ENCODE data around the gene NFATC1.

The NFATC1 gene

GRCh38 chr18:79558933-79559416 is 163.2 kb downstream of the NFATC1 start:
- no peak for DNase-seq

- DNase-seq: no peak
Observed at GRCh38 chr18:79559436-79559835, 163.7 kb downstream of the NFATC1 start.

DNA sequence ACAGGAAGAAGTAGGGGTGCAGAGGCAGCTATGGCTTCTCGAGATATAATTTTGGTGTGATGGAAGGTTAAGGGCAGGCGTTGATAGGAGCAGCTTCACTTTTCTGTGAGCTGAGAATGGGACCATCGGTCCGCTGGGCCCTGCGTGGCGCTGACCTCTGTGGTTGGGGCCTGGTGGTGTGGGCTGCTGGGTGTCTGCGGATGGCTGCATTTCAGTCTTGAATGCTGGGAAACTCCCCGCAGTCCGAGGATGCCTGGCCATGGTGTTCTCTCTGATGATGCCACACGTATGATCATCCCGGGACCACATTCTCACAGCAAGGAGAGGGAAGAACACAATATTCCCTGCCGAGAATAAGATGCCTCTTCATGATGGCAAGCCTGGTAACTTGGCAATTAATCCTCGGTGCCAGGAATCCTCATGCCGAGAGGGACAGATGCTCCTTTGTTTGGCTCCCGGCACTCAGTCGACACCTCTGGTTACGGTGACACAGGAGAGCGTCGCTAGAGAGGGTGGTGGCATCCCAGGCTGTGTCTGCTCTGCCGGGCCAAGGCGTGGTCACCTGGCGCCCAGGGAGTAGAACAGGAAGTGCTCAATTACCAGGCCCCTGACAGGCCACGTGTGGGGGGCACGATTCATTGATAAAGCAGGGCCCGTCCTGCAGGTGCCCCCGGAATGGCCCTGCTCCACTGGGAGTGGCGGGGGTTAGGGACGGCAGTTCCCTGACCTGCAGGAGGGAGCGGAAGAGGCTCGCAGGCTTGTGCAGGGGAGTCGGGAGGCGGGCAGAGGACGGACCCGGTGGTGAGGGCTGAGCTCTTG is 164.5 kb downstream of the NFATC1 start:
- DNase-seq: no peak

- DNase-seq: no peak
Observed at GRCh38 chr18:79560861-79561210, 165.1 kb downstream of the NFATC1 start.

- DNase-seq: no peak
Observed at GRCh38 chr18:79563949-79564348, 168.2 kb downstream of the NFATC1 start.

- no peak for DNase-seq
Observed at GRCh38 chr18:79564441-79564840, 168.7 kb downstream of the NFATC1 start.

DNA sequence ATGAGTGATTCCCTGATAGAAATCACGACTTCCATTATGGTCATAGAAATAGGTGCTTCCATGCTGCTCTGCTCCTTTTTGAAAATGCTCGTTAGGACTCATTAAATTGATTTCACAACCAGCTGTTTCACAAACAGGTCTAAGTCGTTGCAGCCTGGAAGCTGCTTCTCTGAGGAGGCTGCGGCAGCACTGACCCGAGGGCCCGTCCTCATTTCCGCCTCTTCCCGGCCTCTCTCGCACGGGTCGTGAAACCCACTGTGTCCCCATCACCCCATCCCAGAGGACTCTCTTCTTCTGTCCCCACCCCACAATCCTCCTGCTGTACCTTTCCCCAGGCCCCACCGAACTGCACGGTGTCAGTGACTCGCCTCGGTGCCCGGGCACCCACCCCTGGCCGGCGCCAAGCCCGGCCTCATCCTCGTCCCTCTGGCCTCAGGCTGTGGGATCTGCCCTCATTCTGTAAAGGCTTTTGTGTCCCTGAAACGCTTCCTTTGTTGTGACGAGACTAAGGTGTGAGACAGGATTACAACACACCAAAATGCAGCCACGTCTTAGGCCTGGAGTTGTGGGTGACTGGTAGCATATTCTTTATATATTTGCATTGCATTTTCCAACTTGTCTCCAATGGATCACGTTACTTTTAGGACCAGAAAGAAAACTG is 171.2 kb downstream of the NFATC1 start:
- no peak for DNase-seq

DNA sequence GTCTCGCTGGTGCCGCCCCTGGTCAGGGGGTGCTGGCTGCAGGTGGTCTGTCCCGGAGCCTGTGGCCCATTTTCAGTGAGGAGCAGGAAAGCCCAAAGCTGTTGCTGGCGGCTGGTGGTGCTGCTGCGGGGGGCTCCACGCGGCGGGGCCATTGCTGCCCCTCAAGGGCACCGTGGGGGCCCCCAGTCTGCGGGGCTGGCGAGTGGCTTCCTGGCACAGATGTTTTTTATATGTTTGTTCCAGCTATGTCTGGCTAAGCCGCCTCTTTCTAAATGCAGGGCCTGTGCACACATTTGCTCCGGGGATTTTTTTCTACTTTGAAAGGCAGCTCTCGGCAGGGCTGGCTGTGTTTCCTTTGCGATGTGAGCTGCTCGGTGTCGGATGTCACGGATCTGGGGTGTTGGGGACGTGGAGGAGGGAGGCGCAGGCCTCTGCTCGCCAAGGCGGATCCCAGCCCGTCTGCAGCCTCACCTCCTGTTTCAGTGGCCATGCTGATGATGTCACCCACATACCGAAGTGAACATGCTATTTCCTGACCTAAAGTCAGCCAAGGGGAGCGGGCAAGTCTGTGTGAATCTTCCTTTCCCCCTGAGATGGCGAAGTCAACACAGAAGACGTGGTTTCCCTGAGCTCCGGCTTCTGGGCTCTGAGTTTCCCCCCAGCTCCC is 171.9 kb downstream of the NFATC1 start:
- DNase-seq: no peak

GRCh38 chr18:79568543-79569205 is 172.9 kb downstream of the NFATC1 start:
- DNase-seq: no peak

DNA sequence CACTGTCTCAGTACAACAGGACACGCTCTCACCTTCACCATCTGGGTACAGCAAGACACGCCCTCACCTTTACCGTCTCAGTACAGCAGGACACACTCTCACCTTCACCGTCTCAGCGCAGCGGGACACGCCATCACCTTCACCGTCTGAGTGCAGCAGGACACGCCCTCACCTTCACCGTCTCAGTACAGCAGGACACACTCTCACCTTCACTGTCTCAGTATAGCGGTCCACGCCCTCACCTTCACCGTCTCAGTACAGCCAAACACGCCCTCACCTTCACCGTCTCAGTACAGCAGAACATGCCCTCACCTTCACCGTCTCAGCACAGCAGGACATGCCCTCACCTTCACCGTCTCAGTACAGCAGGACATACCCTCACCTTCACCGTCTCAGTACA is 174.0 kb downstream of the NFATC1 start:
- no peak for DNase-seq

DNA sequence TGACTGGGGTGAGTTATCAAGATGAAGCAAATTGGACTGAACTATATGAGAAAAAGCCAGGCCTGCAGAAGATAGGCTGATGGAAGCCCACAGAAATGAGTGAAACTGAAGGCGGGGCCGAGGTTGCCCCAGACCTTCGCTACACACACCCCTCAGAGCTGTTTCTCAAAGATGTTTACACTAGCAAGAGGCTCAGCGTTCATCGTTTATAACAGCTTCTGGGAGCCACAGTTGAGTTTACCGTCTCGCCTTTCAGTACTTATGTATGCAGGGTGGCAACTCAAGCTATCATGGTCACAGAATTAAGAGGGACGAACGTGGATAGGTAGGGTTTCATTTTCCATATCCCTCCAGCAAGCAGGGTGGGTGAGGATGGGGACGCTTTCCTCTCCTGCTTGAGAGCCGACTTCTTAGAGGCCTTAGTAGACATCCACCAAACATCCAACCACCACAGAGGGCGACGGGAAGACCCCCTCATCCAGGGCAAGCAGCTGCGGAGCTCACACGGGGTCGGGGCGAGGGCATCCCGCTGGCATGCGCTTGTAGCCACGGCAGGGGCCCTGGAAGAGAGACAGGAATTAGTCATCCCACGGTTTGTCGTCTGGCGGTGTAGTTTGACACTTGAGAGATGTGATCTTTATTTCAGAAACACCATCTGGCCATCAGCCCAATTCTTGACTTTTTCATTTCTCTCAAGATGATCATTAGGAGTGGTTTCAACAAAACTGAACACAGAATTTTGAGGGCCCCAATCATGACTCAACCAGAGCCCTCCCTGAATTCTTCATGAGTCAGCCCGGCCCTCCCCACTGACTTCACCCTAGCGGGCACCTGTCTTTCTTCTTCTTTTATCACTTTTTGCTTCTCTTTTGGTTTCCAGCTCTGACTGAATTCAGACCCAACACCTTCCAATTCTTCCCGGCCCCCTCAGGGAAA is 174.8 kb downstream of the NFATC1 start:
- no peak for DNase-seq

DNA sequence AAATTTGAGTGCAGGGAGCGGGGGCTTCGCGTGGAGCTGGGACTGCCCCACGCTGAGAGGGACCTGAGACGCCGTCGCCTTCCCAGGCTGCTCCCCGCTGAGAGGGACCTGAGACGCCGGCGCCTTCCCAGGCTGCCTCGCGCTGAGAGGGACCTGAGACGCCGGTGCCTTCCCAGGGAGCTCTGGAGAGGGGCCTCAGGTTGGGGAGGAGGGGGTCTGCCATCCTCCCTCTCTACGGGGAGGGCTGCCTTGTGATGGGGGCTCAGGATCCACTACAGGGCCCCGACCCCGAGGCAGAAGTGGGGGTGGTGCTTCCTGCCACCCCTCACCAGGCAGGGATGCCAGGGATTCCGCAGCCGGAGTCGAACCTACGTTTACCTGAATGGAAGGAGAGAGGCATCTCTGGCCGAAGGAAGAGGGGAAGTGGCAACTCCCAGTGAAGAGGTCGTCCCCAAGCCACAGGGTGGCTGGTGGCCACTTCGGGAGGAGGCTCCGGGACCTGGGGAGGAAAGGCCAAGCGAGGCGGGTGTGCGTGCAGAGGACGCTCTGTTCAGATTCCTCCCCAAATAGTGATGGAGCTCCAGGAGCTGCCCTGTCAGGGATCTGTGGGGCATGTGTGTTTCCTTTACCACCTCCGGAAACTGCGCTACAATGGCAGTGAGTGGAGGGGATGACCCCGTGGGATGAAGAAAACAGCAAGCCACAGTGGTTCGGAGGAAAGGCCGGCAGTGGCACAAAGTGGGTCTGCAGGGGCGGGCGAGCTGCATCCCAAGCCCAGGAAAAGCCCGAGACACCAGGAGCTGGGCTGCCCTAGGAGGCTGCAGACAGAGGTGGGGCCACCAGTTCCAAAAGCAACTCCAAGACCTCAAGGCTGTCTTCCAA is 175.7 kb downstream of the NFATC1 start:
- no peak for DNase-seq

DNA sequence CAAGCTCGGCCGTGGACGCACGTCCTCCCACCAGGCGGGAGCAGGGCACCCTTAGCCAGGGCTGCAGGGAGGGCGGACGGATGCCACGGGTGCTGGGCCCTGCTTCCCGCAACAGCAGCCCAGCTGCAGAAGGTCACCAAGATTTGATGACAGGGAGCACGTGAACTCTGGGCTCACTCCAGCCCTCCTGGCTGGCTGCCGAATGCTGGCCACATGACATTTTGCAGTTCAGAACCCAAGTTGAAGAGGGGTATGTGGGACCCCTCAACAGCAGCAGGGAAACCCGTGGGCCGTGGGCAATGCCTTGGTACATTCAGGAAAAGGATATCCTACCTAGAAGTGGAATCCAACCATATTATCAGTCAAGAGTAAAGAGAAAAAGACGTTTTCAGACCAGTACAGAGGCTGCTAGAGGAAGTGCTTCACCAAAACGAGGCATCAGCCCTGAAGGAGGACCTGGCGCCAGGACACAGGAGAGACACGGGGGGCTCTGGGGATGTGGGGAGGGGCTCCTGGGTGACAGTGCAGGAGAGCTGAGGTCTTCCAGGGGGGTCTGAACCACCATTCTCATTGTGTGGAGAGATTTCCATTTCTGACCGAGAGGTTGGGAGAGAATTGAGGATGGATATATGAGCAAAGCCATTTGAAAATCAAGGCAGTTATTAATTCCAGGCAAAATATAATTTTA is 176.5 kb downstream of the NFATC1 start:
- no peak for DNase-seq

DNA sequence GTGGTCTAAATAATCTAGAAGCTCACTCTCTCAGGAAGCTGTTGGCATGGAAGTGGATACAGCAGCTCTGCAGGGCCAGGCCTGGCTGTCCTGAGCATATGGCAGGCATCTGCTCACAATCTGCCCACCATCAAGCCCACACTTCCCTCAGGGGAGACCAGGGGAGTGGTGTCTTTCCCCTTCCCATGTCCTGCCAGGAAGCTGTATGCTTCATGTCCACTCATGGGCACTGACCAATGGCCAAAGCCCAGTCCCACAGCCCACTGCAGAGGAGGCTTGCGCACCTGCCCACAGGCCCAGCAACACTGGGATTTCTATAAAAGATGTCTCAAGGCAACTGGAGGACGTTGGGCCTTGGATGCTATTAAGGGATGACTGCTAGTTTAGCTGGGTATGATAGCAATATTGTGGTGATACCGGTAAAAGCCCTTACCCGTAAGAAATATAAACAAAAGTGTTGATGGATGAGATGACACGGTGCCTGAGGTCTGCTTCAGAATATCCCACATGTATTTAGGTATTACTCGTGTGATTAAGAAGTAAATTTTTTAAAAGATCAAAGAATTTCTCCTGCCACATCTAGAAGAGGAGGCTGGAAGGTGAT is 177.2 kb downstream of the NFATC1 start:
- no peak for DNase-seq

GRCh38 chr18:79573921-79574491 is 178.3 kb downstream of the NFATC1 start:
- DNase-seq: no peak

DNA sequence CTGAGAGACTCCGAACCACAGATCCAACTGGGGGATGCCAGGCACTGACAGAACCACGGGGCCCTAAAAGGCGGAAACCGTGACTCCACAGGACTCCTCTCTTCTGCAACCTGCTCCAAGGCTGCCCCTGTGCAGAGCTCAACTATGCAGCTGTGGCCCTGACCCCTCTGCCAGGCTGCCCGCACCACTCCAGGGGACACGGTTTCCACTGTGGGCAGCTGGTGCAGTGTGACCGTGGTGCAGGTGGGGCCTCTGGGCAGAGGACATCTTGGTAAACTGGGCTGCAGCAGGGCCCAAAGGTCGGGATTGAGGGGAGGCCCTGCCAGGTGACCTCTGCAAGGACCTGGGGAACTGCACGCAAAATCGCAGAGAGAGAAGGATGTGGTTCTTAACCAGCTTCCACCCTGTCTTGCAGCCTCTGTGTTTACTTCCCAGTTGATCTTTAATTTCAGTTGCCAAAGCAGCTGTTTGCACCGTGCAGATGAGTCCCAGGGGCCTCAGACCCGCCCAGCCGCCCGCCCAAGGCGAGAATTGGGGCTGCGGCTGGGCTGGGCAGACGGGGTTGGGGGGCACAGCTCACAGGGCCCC is 179.3 kb downstream of the NFATC1 start:
- DNase-seq: peak in 1 of 6 experiments; percentile 8

DNA sequence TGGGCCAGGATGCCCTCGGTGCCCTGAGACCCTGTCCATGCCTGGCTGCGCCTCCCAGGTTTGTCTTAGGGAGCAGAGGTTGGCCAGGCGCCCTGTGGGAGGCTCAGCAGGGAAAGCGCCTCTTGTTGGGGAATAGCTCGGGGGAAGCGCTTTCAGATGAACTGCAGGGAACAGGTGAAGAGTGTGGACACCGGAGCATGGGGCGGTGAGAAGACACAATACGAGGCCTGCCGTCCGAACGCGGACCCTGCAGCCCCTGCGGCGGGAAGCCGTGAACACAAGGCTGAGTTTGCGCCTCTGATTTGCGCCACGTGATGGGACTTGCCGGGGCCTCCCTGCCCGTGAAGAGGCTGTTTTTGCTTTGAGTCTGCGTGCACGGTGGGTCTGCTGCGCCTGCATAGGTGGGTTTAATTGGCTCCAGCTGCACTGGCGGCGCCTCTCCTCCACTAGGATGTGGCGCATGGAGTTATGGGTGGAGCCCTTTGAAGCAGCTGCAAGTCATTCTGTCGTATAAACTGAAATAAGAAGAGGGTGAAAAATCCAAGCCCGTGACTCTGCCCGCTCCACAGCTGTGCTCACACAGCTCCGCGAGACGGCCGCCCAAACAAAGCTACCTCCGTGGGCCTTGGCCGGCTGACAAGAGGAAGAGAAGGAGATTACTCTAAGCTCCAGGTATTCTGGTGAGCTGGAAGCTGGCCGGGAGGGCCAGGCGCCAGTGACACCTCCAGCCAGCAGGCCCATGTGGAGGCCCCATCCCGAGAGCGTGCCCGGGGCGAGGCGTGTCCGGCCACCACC is 180.4 kb downstream of the NFATC1 start:
- DNase-seq: no peak

DNA sequence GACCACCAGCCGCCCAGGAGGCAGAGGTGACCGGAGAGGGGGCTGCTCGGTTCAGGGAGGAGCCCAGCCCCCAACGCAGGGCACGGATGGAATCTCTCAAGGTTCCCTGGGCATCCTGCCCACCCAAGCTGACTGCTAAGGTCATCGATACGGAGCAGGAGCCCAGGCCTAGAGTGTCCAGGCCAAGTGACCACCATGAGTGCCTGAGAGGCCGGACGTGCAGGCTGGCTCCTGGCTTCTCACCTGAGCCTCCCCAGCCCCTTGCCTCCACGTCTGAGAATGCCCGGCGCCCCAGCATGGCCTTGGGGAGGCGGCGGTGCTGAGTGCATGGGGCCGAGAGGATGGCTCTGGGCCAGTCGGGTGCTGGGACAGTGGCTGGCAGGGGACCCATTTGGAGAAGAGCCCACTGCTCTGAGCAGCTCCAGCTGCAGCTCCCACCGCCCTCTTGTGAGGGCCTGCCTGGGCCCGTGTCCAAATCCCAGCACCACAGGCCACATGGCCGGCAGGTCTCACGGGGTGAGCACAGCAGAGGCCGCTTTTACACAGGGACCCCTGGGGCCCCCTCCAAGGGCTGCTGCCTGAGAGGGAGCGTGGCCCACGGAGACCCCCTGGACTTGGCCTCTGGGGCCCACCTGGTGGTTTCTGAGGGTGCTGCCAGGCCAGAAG is 181.1 kb downstream of the NFATC1 start:
- no peak for DNase-seq
